Activated T-helper 1 cell treated with anti-CD3 and anti-CD28 coated beads, Interleukin-2, amount 50 U/mL, for 16 hours (primary cell): ENCODE measurements around the gene LYPD5.

Experiments used
- DNase-seq, 2 donors: peaks; one replicate each; pipeline ENCODE4 v3.0.0-alpha.2; 2020; ENCODE audit warnings: low read depth in 1 of 2, low spot score in 1 of 2

LYPD5 gene

GRCh38 chr19:43754503-43755255, 47.6 kb downstream of the LYPD5 start, which contains the start of gene SMG9:
SMG9 (minus strand) TSS chr19:43754962; CDS start chr19:43750741, 4,221 bp downstream.
- DNase-seq = peak; percentile 95 to 99

- no peak for DNase-seq
Measured at GRCh38 chr19:43754253-43754502, 48.1 kb downstream of the LYPD5 start.

- no peak for DNase-seq
Measured at GRCh38 chr19:43752287-43752875, 49.9 kb downstream of the LYPD5 start.

GRCh38 chr19:43751466-43752220, 50.6 kb downstream of the LYPD5 start:
- no peak for DNase-seq

GRCh38 chr19:43749898-43750297, 52.3 kb downstream of the LYPD5 start:
- DNase-seq = no peak

- DNase-seq = no peak
Measured at GRCh38 chr19:43749152-43749551, 53.1 kb downstream of the LYPD5 start.

GRCh38 chr19:43748685-43749084, 53.6 kb downstream of the LYPD5 start:
- no peak for DNase-seq

GRCh38 chr19:43748205-43748594, 54.0 kb downstream of the LYPD5 start:
- no peak for DNase-seq

GRCh38 chr19:43747557-43748204, 54.6 kb downstream of the LYPD5 start:
- DNase-seq = no peak
